NB4 (cell line): ENCODE measurements around the gene CMSS1.
"Not testable (repeated sequence)": the region's sequence is repeated elsewhere in the genome, so short reads cannot be mapped to it uniquely, and the experiment has no call there.

Source experiments
- DNase-seq: peaks from one replicate; pipeline ENCODE4 v3.0.0; 2010; ENCODE audit warnings: low read depth
- H3K4me3 ChIP-seq: one replicate; pipeline ENCODE4 v1.5.1; 2011; ENCODE audit warnings: mild to moderate bottlenecking, low read depth, low read length, moderate library complexity
- CTCF ChIP-seq: IDR thresholded peaks from one replicate; pipeline ENCODE4 v1.5.1; 2012; ENCODE audit warnings: low read depth, low read length
- MYC ChIP-seq: IDR thresholded peaks from 2 replicates; pipeline ENCODE4 v1.6.1; 2011; ENCODE audit warnings: low read depth, low read length
- POLR2A ChIP-seq: IDR thresholded peaks from 2 replicates; pipeline ENCODE4 v1.6.1; 2011; ENCODE audit warnings: mild to moderate bottlenecking; ENCODE audit not compliant: insufficient read length; ENCODE audit errors: extremely low read depth
- TF ChIP-seq, protein P1 (sequence below): IDR thresholded peaks from 2 replicates; pipeline ENCODE4 v1.6.1; 2011; ENCODE audit warnings: low read depth, low read length

Gene CMSS1

DNA sequence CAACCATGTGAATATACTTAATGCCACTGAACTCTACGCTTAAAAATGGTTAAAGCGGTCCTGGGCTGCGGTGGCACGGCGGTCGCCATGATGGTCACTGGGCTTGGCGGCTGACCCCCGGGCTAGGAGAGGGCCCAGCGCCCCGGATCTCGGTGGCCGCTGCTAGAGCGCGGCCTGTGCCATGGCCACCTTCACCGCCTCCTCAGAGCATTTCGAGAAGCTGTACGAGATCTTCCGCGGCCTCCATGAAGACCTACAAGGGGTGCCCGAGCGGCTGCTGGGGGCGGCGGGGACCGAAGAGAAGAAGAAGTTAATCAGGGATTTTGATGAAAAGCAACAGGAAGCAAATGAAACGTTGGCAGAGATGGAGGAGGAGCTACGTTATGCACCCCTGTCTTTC, 407.5 kb downstream of the CMSS1 start:
- no peak overlapping the region for H3K4me3 ChIP-seq
- TF ChIP-seq, protein P1, sequence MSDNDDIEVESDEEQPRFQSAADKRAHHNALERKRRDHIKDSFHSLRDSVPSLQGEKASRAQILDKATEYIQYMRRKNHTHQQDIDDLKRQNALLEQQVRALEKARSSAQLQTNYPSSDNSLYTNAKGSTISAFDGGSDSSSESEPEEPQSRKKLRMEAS: no peak
- TF ChIP-seq POLR2A (no peak), CTCF (no peak), MYC (no peak)
- no peak for DNase-seq

DNA sequence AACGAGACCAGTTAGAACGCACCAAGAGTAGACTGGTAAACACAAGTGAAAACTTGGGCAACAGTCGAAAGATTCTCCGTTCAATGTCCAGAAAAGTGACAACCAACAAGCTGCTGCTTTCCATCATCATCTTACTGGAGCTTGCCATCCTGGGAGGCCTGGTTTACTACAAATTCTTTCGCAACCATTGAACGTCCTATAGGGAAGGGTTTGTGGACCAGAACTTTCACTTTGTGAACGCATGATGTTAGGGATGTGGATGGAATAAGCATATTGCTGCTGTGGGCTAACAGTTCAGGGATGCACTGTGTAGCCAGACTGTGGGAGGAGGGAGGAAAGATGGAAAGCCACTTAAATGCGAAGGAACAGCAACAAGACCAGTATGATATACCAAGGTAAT, 408.2 kb downstream of the CMSS1 start:
- TF ChIP-seq, protein P1: no peak
- H3K4me3 ChIP-seq: no peak overlapping the region
- DNase-seq: no peak

GRCh38 chr3:100226712-100227429, 409.2 kb downstream of the CMSS1 start:
- no peak for DNase-seq
- TF ChIP-seq MYC (no peak), POLR2A (no peak), CTCF (no peak)
- TF ChIP-seq, protein P1: no peak
- no peak overlapping the region for H3K4me3 ChIP-seq

- no peak overlapping the region for H3K4me3 ChIP-seq
- TF ChIP-seq, protein P1: no peak
- no peak for DNase-seq
Measured at GRCh38 chr3:100227511-100227921, 409.9 kb downstream of the CMSS1 start.

- H3K4me3 ChIP-seq: no peak overlapping the region
- DNase-seq: no peak
- no peak for TF ChIP-seq POLR2A
- TF ChIP-seq, protein P1: no peak
- TF ChIP-seq MYC: no peak
- TF ChIP-seq CTCF: no peak
Measured at GRCh38 chr3:100228247-100228646, 410.6 kb downstream of the CMSS1 start.

GRCh38 chr3:100229188-100229587, 411.5 kb downstream of the CMSS1 start:
- not testable (repeated sequence) for DNase-seq, H3K4me3 ChIP-seq

GRCh38 chr3:100230710-100231109, 413.0 kb downstream of the CMSS1 start:
- TF ChIP-seq POLR2A: no peak
- no peak for TF ChIP-seq CTCF
- no peak for DNase-seq
- H3K4me3 ChIP-seq: no peak overlapping the region
